GM21360 (cell line): ENCODE measurements around the gene CORO2B.

Source experiments
- ATAC-seq: cut with Tn5 transposase; IDR thresholded peaks from one replicate; pipeline ENCODE4 v1.9.1; 2021; ENCODE audit warnings: mild to moderate bottlenecking, moderate library complexity; ENCODE audit not compliant: unreplicated experiment

CORO2B gene

GRCh38 chr15:68553994-68554720 lies 24.6 kb upstream of the CORO2B start:
- ATAC-seq: no peak

- ATAC-seq: no peak
Measured at GRCh38 chr15:68554721-68555678, 23.8 kb upstream of the CORO2B start.

- ATAC-seq: no peak
Measured at GRCh38 chr15:68555679-68556037, 23.1 kb upstream of the CORO2B start.

- ATAC-seq: no peak
Measured at GRCh38 chr15:68556139-68556990, 22.4 kb upstream of the CORO2B start.

- ATAC-seq: no peak
Measured at GRCh38 chr15:68557469-68558317, 21.1 kb upstream of the CORO2B start.

GRCh38 chr15:68558318-68559305 lies 20.2 kb upstream of the CORO2B start:
- no peak for ATAC-seq

- ATAC-seq: no peak
Measured at GRCh38 chr15:68559345-68560310, 19.2 kb upstream of the CORO2B start.

- no peak for ATAC-seq
Measured at GRCh38 chr15:68560501-68561113, 18.2 kb upstream of the CORO2B start.

- no peak for ATAC-seq
Measured at GRCh38 chr15:68561171-68561900, 17.5 kb upstream of the CORO2B start.

- no peak for ATAC-seq
Measured at GRCh38 chr15:68561901-68562300, 16.9 kb upstream of the CORO2B start.

- ATAC-seq: no peak
Measured at GRCh38 chr15:68564173-68564572, 14.6 kb upstream of the CORO2B start.

- no peak for ATAC-seq
Measured at GRCh38 chr15:68565234-68565633, 13.6 kb upstream of the CORO2B start.

GRCh38 chr15:68565726-68566125 lies 13.1 kb upstream of the CORO2B start:
- no peak for ATAC-seq

GRCh38 chr15:68566377-68566954 lies 12.3 kb upstream of the CORO2B start:
- no peak for ATAC-seq

GRCh38 chr15:68567345-68567744 lies 11.4 kb upstream of the CORO2B start:
- no peak for ATAC-seq

GRCh38 chr15:68570974-68571373 lies 7.8 kb upstream of the CORO2B start:
- no peak for ATAC-seq
